ENCODE results near the gene WDR82. TPM values are rescaled to one million over a fixed set of nuclear protein-coding genes. Genes with fewer than 3 reads are reported as not detected.
A peak's percentile ranks its signal among the peaks of the same experiment; 100 is the strongest.

The WDR82 gene
- total and polyA plus RNA-seq, 4 donors: 77.1 to 159 (median 133) TPM

- Histone ChIP-seq H3K4me1 (ENCODE audit: control insufficient read depth, insufficient read depth, low read length) (peaks cover 65% of the 10 kb centered on the region), H3K36me3 (ENCODE audit: control insufficient read depth, insufficient read depth, low read length) (peaks cover 4% of the 10 kb centered on the region), H3K9me3 (ENCODE audit: control insufficient read depth, insufficient read depth, low read length) (no peaks in the 10 kb centered on the region), H3K27ac (ENCODE audit: low read depth, low read length) (peak overlapping the region; percentile 57), H3K4me3 (ENCODE audit: low read depth, low read length) (no peak overlapping the region), H3K27me3 (ENCODE audit: control insufficient read depth, insufficient read depth, low read length) (no peaks in the 10 kb centered on the region)
- DNase-seq (ENCODE audit: low read depth in 4 of 6, low spot score in 6 of 6): peak in 3 of 6 donors; percentile 59 to 91 (median 84)
- 18% methylated on average over 7 of the region's 9 CpGs for WGBS (ENCODE audit: insufficient coverage)
Measured at GRCh38 chr3:52311576-52312119, 33.2 kb upstream of the WDR82 start.

- WGBS (ENCODE audit: insufficient coverage): 50% methylated on average over 6 of the region's 9 CpGs
- Histone ChIP-seq H3K4me3 (ENCODE audit: low read depth, low read length) (no peak overlapping the region), H3K9me3 (ENCODE audit: control insufficient read depth, insufficient read depth, low read length) (no peaks in the 10 kb centered on the region), H3K36me3 (ENCODE audit: control insufficient read depth, insufficient read depth, low read length) (peaks cover 4% of the 10 kb centered on the region), H3K4me1 (ENCODE audit: control insufficient read depth, insufficient read depth, low read length) (peaks cover 60% of the 10 kb centered on the region), H3K27ac (ENCODE audit: low read depth, low read length) (peak overlapping the region; percentile 57), H3K27me3 (ENCODE audit: control insufficient read depth, insufficient read depth, low read length) (no peaks in the 10 kb centered on the region)
- no peak for DNase-seq (ENCODE audit: low read depth in 4 of 6, low spot score in 6 of 6)
Measured at GRCh38 chr3:52310861-52311575, 32.6 kb upstream of the WDR82 start.

GRCh38 chr3:52308308-52308707, 29.9 kb upstream of the WDR82 start:
- Histone ChIP-seq H3K4me1 (ENCODE audit: control insufficient read depth, insufficient read depth, low read length) (peaks cover 49% of the 10 kb centered on the region), H3K4me3 (ENCODE audit: low read depth, low read length) (no peak overlapping the region), H3K27ac (ENCODE audit: low read depth, low read length) (no peak overlapping the region), H3K36me3 (ENCODE audit: control insufficient read depth, insufficient read depth, low read length) (peaks cover 7% of the 10 kb centered on the region), H3K27me3 (ENCODE audit: control insufficient read depth, insufficient read depth, low read length) (no peaks in the 10 kb centered on the region), H3K9me3 (ENCODE audit: control insufficient read depth, insufficient read depth, low read length) (no peaks in the 10 kb centered on the region)
- no peak for DNase-seq (ENCODE audit: low read depth in 4 of 6, low spot score in 6 of 6)
- WGBS (ENCODE audit: insufficient coverage): 11% methylated on average over 1 of the region's 1 CpG

- 73% methylated on average over 4 of the region's 4 CpGs for WGBS (ENCODE audit: insufficient coverage)
- H3K4me1 ChIP-seq (ENCODE audit: control insufficient read depth, insufficient read depth, low read length): peaks cover 55% of the 10 kb centered on the region
- H3K4me3 ChIP-seq (ENCODE audit: low read depth, low read length): no peak overlapping the region
- no peak for DNase-seq (ENCODE audit: low read depth in 4 of 6, low spot score in 6 of 6)
- H3K36me3 ChIP-seq (ENCODE audit: control insufficient read depth, insufficient read depth, low read length): peaks cover 7% of the 10 kb centered on the region
- H3K9me3 ChIP-seq (ENCODE audit: control insufficient read depth, insufficient read depth, low read length): no peaks in the 10 kb centered on the region
- H3K27ac ChIP-seq (ENCODE audit: low read depth, low read length): no peak overlapping the region
- H3K27me3 ChIP-seq (ENCODE audit: control insufficient read depth, insufficient read depth, low read length): no peaks in the 10 kb centered on the region
Measured at GRCh38 chr3:52306978-52307377, 28.5 kb upstream of the WDR82 start.

- 95% methylated on average over 5 of the region's 5 CpGs for WGBS (ENCODE audit: insufficient coverage)
- peaks cover 49% of the 10 kb centered on the region for H3K4me1 ChIP-seq (ENCODE audit: control insufficient read depth, insufficient read depth, low read length)
- H3K4me3 ChIP-seq (ENCODE audit: low read depth, low read length): no peak overlapping the region
- no peak for DNase-seq (ENCODE audit: low read depth in 4 of 6, low spot score in 6 of 6)
- H3K9me3 ChIP-seq (ENCODE audit: control insufficient read depth, insufficient read depth, low read length): no peaks in the 10 kb centered on the region
- no peaks in the 10 kb centered on the region for H3K27me3 ChIP-seq (ENCODE audit: control insufficient read depth, insufficient read depth, low read length)
- H3K36me3 ChIP-seq (ENCODE audit: control insufficient read depth, insufficient read depth, low read length): peaks cover 7% of the 10 kb centered on the region
- no peak overlapping the region for H3K27ac ChIP-seq (ENCODE audit: low read depth, low read length)
Measured at GRCh38 chr3:52305926-52306325, 27.5 kb upstream of the WDR82 start.

- H3K9me3 ChIP-seq (ENCODE audit: control insufficient read depth, insufficient read depth, low read length): no peaks in the 10 kb centered on the region
- H3K4me1 ChIP-seq (ENCODE audit: control insufficient read depth, insufficient read depth, low read length): peaks cover 62% of the 10 kb centered on the region
- H3K36me3 ChIP-seq (ENCODE audit: control insufficient read depth, insufficient read depth, low read length): peaks cover 7% of the 10 kb centered on the region
- 95% methylated on average over 2 of the region's 2 CpGs for WGBS (ENCODE audit: insufficient coverage)
- H3K27ac ChIP-seq (ENCODE audit: low read depth, low read length): no peak overlapping the region
- H3K27me3 ChIP-seq (ENCODE audit: control insufficient read depth, insufficient read depth, low read length): no peaks in the 10 kb centered on the region
- DNase-seq (ENCODE audit: low read depth in 4 of 6, low spot score in 6 of 6): no peak
- no peak overlapping the region for H3K4me3 ChIP-seq (ENCODE audit: low read depth, low read length)
Measured at GRCh38 chr3:52303811-52304210, 25.4 kb upstream of the WDR82 start.

GRCh38 chr3:52302426-52303145, 24.1 kb upstream of the WDR82 start:
- peaks cover 7% of the 10 kb centered on the region for H3K36me3 ChIP-seq (ENCODE audit: control insufficient read depth, insufficient read depth, low read length)
- peaks cover 62% of the 10 kb centered on the region for H3K4me1 ChIP-seq (ENCODE audit: control insufficient read depth, insufficient read depth, low read length)
- no peak overlapping the region for H3K4me3 ChIP-seq (ENCODE audit: low read depth, low read length)
- peak in 2 of 6 donors; percentile 89 to 96 for DNase-seq (ENCODE audit: low read depth in 4 of 6, low spot score in 6 of 6)
- H3K27ac ChIP-seq (ENCODE audit: low read depth, low read length): no peak overlapping the region
- 35% methylated on average over 7 of the region's 12 CpGs for whole genome bisulfite sequencing (ENCODE audit: insufficient coverage)
- H3K9me3 ChIP-seq (ENCODE audit: control insufficient read depth, insufficient read depth, low read length): no peaks in the 10 kb centered on the region
- H3K27me3 ChIP-seq (ENCODE audit: control insufficient read depth, insufficient read depth, low read length): no peaks in the 10 kb centered on the region

- peaks cover 76% of the 10 kb centered on the region for H3K4me1 ChIP-seq (ENCODE audit: control insufficient read depth, insufficient read depth, low read length)
- H3K36me3 ChIP-seq (ENCODE audit: control insufficient read depth, insufficient read depth, low read length): peaks cover 12% of the 10 kb centered on the region
- WGBS (ENCODE audit: insufficient coverage): 20% methylated on average over 2 of the region's 14 CpGs
- H3K27ac ChIP-seq (ENCODE audit: low read depth, low read length): peak overlapping the region; percentile 47
- H3K27me3 ChIP-seq (ENCODE audit: control insufficient read depth, insufficient read depth, low read length): no peaks in the 10 kb centered on the region
- DNase-seq (ENCODE audit: low read depth in 4 of 6, low spot score in 6 of 6): peak in 3 of 6 donors; percentile 51 to 95 (median 75)
- H3K4me3 ChIP-seq (ENCODE audit: low read depth, low read length): peak overlapping the region; percentile 12
- H3K9me3 ChIP-seq (ENCODE audit: control insufficient read depth, insufficient read depth, low read length): no peaks in the 10 kb centered on the region
Measured at GRCh38 chr3:52299879-52300611, 21.6 kb upstream of the WDR82 start.

GRCh38 chr3:52299247-52299878, 20.9 kb upstream of the WDR82 start:
- H3K9me3 ChIP-seq (ENCODE audit: control insufficient read depth, insufficient read depth, low read length): no peaks in the 10 kb centered on the region
- WGBS (ENCODE audit: insufficient coverage): 6% methylated on average over 9 of the region's 10 CpGs
- DNase-seq (ENCODE audit: low read depth in 4 of 6, low spot score in 6 of 6): peak in 1 of 6 donors; percentile 71
- peaks cover 83% of the 10 kb centered on the region for H3K4me1 ChIP-seq (ENCODE audit: control insufficient read depth, insufficient read depth, low read length)
- H3K36me3 ChIP-seq (ENCODE audit: control insufficient read depth, insufficient read depth, low read length): peaks cover 9% of the 10 kb centered on the region
- H3K27ac ChIP-seq (ENCODE audit: low read depth, low read length): peak overlapping the region; percentile 73
- no peaks in the 10 kb centered on the region for H3K27me3 ChIP-seq (ENCODE audit: control insufficient read depth, insufficient read depth, low read length)
- H3K4me3 ChIP-seq (ENCODE audit: low read depth, low read length): peak overlapping the region; percentile 54

Data from spinal cord (tissue), 10 donors.